Activated naive CD4-positive, alpha-beta T cell treated with Interleukin-2 at 50 U/mL for 16 hours (primary cell): ENCODE data around the gene DHX38.
"Not testable (repeated sequence)": the region's sequence is repeated elsewhere in the genome, so short reads cannot be mapped to it uniquely, and the experiment has no call there.

Source experiments
- DNase-seq: peaks from one replicate; pipeline ENCODE4 v3.0.0-alpha.2; 2020

DHX38 gene

DNA sequence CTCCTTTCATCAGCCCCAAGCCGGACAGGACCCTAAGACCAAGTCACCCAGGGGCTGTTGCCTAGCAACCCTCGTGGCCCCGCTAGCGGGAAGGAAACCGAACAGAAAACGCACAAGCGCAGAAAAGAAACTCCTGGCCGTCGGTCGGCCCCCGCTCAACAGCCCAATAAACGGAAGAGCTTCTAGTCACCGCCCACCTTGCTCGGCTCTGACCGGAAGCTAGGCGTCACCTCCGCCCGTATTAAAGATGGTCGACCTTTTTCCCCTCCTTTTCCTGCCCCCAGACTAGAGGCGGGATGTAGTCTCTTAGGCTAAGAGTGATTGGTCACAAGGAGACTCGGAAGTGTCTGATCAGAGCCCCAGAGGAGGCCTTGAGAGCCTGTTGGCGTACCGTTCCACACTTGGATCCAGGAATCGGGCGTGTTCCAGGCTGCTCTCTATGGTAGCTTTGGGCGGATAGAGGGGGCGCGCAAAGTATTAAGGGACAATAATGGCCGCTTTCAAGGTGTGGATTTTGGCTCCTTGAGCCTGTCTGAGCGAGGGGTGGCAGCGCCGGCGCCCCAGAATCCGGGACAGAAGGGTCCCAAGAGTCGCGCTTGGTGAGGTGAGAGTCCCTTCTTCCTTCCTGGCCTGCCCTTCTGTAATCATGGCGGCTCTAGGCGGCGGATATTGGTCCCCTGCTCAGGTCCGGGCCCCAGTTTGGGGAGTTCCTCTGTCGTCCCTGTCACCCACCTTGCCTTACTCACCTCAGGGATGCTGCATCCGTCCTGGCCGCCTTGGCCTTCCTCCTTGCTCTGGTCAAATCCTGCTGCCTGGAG lies at the start of gene DHX38, which contains the start of gene TXNL4B:
TSS of gene DHX38 (plus strand) at position 400 of the 818 bp plus-strand sequence. CDS start 2,311 bp downstream, outside the sequence.
TSS of gene TXNL4B (minus strand) at position 173 of the 818 bp plus-strand sequence. CDS start 2,871 bp downstream, outside the sequence.
- peak; percentile 91 for DNase-seq

DNA sequence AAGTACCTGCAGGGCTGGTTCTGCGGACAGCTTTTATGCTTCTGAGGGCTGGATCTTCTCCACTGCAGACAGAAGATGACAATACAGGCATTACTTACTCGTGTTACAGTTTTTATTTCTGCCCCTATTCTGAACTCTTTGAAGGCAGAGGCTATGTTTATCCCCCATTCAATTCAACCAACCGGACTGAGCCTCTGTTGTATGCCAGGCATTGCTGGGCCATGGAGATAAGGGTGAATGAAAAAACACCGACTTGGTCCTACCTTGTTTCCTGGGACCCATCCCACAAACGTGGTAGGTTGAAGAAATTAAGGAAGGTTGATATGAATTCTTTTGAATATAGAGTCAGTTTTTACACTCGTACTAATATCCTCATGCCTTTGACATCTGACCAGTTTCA lies 49.4 kb upstream of the DHX38 start:
- no peak for DNase-seq

DNA sequence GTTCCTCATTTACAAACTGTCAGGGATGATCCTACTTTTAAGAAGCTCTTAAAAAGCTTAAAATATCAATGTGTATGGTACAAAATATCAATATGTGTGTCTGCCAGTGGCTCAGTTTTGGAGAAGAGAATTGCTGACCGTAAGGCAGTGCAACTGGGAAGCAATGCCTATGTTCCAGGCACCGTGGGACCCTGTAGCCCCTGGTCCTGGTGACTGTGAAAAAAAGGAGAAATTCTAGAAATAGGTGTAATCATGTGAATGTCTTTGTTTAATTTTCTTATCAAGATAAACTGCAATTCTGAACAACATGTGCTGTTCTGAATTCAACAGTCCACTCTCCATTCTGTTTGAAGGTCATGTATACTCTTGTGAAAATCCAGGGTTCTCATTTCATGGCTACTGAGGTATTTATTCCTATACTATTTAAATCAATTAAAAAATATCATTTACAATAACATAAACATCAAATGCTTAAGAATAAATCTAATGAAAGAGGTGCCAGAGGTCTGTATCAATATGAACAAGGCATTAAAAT lies 48.8 kb upstream of the DHX38 start:
- no peak for DNase-seq

DNA sequence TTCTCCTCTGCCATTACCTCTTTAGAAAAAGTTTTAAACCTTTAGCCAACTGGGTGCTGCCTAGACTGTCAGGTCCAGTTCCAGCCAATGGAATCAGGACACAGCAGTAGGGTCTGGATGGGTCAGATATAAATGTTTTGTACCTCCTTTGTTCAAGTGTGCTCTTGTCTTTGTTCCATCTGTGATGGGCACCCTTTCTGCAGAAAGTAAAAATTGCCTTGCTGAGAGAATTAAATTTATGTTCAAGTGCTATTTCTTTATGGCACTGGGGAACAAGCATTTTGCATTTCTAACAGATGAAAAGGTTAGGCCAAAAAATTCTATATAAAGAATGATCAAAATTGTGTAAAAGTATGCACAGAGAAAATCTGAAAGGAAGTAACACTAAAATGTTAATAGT lies 44.5 kb upstream of the DHX38 start:
- no peak for DNase-seq

DNA sequence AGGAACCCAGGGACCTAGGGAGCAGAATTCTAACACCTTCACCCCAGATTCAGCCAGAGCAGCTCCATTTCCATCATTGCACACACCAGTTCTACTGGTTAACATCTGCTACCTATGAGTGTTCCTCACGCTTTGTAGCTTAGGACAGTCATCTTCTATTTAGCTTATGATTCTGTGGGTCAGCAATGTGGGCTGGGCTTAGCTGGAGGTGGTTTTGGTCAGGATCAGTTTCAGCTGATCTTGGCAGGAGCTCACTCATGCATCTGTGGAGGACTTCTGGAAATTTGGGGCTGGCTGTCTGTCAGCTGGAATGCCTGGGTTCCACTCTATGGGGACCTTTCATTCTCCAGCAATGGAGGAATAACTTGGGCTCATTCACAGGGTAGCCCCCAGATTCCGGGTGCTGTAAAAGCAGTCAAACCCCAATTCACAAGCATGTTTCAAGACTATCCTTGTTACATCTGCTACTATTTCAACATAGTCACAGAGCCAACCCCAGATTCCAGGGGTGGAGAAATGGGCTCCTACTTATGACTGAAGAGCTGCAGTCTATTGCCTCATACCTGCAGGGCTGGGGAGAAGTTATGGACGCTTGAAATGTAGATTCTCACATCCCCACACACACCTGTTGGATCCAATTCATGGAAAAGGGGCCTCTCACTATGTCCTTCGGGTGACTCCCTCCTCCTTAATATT lies 42.7 kb upstream of the DHX38 start:
- DNase-seq = no peak

DNA sequence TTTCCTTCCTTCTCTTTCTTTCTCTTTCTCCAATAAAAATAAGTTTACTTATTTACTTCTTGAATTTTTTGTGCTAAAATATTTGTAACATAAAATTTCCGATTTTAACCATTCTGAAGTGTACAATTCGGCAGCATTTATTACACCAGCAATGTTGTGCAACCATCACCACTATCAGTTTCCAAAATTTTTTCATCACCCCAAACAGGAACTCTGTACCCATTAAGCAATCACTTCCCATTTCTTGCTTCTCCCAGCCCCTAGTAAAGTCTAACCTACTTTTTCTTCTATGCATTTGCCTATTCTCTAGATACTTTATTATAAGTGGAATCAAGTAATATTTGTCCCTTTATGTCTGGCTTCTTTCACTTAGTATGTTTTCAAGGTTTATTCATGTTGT lies 41.8 kb upstream of the DHX38 start:
- DNase-seq = no peak

DNA sequence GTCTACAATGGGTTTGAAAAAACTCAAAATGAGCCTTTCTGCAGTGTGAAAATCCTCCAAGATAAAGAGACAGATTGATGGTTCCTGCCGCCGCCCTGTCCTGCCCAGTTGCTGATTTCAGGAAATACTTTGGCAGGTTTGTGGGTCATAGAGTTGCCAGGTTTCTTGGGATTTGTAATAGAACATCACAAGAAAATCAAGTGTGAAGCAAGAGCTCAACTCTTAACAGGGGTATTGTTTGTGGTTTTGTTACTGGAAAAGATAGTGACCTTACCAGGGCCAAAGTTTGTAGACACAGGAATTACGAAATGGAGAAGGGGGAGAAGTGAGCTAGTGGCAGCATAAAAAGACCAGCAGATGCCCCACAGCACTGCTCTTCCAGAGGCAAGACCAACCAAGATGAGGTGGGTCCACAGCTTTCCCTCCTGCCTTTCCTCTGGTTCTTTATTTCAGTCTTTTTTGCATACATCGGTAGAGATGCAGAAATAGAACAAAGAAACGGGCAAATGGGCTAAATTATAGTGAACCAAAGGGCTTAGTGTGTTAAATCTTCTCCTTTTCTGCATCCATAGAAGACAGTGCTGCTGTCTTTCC lies 39.3 kb upstream of the DHX38 start, which contains the start of gene HP:
TSS of gene HP (plus strand) at position 252 of the 594 bp plus-strand sequence. CDS start at position 400, 148 bp downstream.
- DNase-seq = not testable (repeated sequence)

DNA sequence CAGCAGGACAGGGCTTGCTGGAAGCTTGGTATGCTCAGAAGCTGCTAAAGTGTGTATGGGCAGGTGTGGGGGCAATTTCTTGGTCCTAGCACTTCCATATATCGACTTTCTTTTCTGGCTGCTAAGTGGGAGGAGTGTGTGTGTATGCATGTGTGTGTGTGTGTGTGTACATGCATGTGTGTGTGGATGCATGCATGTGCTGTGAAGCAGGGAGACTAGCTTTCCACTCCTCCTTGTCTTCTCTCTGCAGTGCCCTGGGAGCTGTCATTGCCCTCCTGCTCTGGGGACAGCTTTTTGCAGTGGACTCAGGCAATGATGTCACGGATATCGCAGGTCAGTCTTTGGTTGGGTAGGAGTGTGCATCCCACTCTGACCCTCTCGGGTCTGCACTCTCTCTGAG lies 37.7 kb upstream of the DHX38 start:
- no peak for DNase-seq

DNA sequence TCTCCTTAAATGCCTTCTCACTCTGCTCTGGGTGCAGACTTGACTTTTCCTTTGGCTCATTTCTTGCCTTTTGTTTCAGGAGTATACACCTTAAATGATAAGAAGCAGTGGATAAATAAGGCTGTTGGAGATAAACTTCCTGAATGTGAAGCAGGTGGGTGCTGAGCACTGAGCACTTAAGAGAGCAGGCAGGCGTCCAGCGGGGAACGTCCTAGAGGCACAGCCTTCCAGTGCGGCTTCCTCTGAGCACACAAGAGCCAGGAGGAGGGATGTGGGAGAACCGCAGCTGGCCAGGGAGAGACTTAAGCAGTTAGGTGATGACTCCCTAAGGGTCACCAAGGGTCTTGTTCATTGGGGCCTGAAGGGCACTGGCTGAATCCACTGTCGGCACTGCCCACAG lies 36.3 kb upstream of the DHX38 start:
- not testable (repeated sequence) for DNase-seq

DNA sequence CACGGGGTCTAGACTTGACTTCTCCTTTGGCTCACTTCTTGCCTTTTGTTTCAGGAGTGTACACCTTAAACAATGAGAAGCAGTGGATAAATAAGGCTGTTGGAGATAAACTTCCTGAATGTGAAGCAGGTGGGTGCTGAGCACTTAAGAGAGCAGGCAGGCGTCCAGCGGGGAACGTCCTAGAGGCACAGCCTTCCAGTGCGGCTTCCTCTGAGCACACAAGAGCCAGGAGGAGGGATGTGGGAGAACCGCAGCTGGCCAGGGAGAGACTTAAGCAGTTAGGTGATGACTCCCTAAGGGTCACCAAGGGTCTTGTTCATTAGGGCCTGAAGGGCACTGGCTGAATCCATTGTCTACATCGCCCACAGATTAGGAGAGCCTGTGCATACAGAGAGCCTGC lies 34.6 kb upstream of the DHX38 start:
- DNase-seq = not testable (repeated sequence)

DNA sequence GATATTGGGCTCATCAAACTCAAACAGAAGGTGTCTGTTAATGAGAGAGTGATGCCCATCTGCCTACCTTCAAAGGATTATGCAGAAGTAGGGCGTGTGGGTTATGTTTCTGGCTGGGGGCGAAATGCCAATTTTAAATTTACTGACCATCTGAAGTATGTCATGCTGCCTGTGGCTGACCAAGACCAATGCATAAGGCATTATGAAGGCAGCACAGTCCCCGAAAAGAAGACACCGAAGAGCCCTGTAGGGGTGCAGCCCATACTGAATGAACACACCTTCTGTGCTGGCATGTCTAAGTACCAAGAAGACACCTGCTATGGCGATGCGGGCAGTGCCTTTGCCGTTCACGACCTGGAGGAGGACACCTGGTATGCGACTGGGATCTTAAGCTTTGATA lies 33.2 kb upstream of the DHX38 start:
- no peak for DNase-seq

DNA sequence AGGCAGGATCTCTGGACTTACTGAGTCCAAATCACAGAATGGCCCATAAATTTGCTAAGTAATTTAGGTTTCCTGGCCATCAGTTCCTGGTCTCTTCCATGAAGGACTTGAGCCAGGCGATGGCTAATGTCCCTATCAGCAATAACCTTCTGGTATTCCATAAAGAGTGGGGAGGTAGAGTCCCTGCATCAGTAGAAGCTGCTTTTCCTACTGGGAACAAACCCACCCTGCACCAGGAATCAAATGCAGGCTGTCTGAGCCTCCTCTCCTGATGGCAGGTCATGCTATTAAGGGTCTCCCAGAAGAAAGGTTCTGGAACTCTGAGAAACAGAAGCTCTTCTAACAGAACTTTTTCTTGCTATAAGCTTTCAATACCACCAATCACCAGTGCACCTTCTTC lies 32.1 kb upstream of the DHX38 start:
- no peak for DNase-seq

DNA sequence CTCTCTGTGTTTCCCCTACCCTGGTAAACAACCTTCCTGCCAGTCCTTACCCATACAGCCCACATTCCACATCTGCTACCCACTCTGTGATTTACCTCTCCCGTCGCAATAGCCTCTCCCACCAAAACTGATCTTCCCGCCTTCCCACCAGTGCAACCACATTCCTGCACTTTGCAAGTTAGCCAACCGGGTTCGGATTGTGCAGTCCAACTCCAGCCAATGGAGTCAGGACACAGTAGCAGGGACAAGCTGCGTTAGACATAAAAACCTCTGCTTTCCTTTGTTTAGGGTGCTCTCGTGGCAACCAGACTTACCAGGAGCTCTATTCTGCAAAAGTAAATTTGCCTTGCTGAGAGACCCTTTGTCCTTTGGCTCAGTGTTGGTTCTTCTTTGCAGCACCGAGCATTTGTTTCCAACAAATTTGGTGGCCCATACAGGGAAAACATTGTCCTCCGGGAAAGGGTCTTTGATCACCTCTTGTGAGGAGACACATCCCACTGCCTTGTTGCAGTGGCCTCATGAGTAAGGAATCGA lies 29.2 kb upstream of the DHX38 start:
- DNase-seq = no peak

DNA sequence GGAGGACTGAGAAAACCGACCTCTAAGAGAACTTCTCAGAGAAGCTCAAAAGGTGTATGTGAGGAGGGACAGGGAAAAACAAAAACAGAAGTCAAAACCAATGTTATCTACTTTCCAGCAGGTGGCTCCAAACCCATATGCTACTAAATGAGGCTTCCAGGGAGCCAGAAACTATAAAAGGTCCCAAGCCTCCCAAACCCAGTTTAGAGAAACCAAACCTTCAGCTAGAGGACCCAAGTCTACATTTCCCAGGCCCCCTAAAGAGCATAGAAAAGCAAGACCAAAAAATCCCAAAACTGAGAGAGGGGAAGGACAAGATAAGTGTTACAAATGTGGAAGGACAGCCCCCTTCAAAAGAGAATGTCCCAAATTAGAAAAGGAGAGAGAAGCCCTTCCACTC lies 26.9 kb upstream of the DHX38 start:
- no peak for DNase-seq

DNA sequence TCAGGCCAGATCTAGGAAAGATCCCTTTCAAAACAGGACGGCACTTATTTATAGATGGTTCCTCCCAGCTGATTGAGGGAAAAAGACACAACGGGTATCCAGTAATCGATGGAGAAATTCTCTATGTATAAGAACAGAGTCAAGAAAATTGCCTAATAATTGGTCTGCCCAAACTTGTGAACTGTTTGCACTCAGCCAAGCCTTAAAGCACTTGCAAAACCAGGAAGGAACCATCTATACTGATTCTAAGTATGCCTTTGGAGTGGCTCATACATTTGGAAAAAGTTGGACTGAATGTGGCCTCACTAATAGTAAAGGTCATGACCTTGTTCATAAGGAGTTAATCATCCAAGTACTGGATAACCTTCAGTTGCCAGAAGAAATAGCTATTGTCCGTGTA lies 24.7 kb upstream of the DHX38 start:
- DNase-seq = no peak

DNA sequence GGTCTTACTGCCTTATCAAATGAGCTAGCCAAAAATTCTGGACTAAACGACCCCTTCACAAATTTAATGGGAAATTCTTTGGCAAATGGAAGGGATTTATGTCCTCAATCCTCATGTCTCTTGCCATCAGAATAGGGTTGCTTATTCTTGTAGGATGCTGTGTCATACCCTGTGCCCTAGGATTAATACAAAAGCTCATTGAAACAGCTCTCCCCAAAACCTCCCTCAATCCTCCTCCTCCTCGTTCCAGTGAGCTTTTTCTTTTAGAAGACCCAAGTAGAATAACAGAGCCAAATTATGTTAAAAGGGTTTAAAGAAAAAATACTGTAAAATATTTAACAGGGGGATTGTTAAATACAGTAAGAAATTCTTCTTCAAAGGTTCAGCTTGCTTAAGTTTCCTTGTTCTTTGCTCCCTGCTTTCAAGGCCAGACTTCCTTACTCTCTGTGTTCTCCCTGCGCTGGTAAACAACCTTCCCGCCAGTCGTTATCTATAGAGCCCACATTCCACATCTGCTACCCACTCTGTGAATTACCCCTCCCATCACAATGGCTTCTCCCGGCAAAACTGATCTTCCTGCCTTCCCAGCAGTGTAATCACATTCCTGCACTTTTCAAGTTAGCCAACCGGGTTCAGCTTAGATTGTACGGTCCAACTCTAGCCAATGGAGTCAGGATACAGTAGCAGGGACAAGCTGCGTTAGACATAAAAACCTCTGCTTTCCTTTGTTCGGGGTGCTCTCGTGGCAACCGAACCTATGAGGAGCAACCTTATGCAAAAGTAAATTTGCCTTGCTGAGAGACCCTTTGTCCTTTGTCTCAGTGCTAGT lies 20.9 kb upstream of the DHX38 start:
- no peak for DNase-seq

DNA sequence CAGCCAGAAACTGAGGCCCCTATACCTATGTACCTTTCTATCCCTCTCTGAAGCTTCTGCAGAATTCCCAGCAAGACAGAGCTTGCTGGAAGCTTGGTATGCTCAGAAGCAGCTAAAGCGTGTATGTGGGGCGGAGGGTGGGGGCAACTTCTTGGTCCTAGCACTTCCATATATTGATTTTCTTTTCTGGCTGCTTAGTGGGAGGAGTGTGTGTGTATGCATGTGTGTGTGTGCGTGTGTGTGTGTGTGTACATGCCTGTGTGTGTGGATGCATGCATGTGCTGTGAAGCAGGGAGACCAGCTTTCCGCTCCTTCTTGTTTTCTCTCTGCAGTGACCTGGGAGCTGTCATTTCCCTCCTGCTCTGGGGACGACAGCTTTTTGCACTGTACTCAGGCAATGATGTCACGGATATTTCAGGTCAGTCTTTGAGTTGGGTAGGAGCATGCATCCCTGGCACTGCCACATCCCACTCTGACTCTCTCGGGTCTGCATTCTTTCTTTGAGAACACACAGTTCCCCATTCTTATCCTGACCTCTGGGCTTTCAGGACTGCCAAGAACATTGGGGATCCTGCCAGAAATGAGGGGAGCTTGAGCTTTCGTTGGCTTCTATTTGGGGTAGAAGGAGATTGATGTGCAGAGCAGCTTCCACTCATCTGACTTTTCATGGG lies 20.0 kb upstream of the DHX38 start:
- DNase-seq = no peak

DNA sequence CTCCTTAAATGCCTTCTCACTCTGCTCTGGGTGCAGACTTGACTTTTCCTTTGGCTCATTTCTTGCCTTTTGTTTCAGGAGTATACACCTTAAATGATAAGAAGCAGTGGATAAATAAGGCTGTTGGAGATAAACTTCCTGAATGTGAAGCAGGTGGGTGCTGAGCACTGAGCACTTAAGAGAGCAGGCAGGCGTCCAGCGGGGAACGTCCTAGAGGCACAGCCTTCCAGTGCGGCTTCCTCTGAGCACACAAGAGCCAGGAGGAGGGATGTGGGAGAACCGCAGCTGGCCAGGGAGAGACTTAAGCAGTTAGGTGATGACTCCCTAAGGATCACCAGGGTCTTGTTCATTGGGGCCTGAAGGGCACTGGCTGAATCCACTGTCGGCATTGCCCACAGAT lies 18.6 kb upstream of the DHX38 start:
- DNase-seq = not testable (repeated sequence)

DNA sequence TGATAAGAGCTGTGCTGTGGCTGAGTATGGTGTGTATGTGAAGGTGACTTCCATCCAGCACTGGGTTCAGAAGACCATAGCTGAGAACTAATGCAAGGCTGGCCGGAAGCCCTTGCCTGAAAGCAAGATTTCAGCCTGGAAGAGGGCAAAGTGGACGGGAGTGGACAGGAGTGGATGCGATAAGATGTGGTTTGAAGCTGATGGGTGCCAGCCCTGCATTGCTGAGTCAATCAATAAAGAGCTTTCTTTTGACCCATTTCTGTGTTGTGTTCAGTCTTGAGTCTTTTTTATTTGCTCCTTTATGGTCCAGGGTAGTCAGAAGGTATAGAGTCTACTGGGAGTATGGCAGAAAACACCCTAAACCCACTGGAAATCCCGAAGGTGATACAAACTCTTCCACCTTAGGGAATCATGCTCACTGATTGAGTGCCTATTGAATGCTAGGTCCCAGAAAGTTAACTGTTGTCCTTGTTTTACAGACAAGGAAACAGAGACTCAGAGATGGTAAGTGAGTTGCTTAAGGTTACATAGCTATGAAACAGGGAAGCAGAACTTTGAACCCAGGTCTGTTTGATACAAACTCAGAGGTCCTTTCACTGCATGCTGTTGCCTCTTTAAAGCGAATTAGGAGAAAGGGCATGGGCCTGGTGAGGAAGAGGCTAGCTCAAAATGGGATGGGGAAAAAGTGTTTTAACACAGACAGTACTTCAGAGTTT lies 16.5 kb upstream of the DHX38 start:
- not testable (repeated sequence) for DNase-seq

DNA sequence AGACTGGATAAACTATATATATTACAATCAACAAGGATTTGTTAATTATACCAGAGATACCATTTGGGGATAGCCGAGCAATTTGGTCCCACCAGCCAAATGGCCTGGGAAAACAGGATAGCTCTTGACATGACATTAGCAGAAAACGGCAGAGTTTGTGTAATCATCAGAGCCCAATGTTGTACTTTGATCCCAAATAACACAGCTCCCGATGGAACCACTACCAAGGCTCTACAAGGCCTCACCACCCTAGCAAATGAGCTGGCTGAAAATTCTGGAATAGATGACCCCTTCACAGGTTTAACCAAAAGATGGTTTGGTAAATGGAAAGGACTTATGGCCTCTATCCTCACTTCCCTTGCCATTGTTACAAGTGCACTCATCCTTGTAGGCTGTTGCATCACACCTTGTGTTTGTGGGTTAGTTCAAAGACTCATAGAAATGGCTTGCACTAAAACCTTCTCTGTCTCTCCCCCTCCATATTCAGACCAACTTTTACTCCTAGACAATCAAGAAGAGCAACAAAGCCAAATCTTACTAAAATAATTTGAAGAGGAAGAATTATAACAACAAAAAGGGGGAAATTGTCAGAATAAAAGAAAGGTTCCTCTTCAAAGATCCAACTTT lies 9.8 kb upstream of the DHX38 start:
- no peak for DNase-seq
